Measurements from ENCODE around the gene MYH6.
A peak's percentile ranks its signal among the peaks of the same experiment; 100 is the strongest.
"Not testable (repeated sequence)": the region's sequence is repeated elsewhere in the genome, so short reads cannot be mapped to it uniquely, and the experiment has no call there.

Gene MYH6

DNA sequence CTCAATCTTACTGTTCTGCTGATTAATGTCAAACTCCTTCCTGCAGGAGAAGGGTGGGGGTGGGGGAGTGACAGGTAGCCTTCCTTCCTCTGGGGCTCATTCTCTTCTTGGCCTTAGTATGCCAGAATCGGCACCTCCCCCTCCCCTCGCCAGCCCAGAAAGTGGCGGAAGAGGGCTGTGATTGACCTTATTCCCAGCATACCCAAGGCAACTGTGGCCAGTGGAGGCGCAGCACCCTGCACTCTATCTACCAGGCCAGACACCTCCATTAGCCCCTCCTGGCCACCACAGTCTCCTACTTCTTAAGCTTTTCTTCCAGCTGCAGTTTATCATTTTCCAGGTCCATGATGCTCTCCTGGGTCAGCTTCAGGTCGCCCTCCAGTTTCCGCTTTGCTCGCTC lies 15.5 kb downstream of the MYH6 start:
- DNase-seq (ENCODE audit: low read depth in 3 of 3), result no peak

GRCh38 chr14:23389871-23390270 lies 18.2 kb downstream of the MYH6 start:
- not testable (repeated sequence) for DNase-seq (ENCODE audit: low read depth in 3 of 3)

DNA sequence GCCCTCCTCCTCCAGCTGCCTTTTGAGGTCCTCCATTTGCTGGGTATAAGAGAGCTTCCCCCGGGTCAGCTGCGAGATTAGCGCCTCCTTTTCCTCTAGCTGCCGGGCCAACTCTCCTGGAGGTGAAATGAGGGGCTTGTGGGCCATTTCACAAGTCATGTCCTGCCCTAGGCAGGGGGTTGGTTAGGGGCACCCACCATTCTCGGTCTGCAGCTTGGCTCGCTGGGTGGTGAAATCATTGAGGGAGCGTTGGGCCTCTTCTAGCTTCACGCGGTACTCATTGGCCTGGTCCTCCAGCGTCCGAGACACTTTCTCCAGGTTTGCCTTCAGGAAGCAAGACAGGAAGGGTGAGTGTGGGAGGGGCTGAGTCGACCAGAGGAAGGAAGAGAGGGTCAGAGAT lies 18.7 kb downstream of the MYH6 start:
- no peak for DNase-seq (ENCODE audit: low read depth in 3 of 3)

GRCh38 chr14:23388996-23389395 lies 19.1 kb downstream of the MYH6 start:
- DNase-seq (ENCODE audit: low read depth in 3 of 3), result no peak

GRCh38 chr14:23387916-23388882 lies 19.9 kb downstream of the MYH6 start:
- no peak for DNase-seq (ENCODE audit: low read depth in 3 of 3)

GRCh38 chr14:23386999-23387398 lies 21.1 kb downstream of the MYH6 start:
- no peak for DNase-seq (ENCODE audit: low read depth in 3 of 3)

GRCh38 chr14:23386266-23386657 lies 21.8 kb downstream of the MYH6 start:
- DNase-seq (ENCODE audit: low read depth in 3 of 3), result not testable (repeated sequence)

GRCh38 chr14:23385642-23386265 lies 22.3 kb downstream of the MYH6 start:
- no peak for DNase-seq (ENCODE audit: low read depth in 3 of 3)

- no peak for DNase-seq (ENCODE audit: low read depth in 3 of 3)
Observed at GRCh38 chr14:23385244-23385641, 22.8 kb downstream of the MYH6 start.

- no peak for DNase-seq (ENCODE audit: low read depth in 3 of 3)
Observed at GRCh38 chr14:23384364-23385080, 23.6 kb downstream of the MYH6 start.

- DNase-seq (ENCODE audit: low read depth in 3 of 3), result no peak
Observed at GRCh38 chr14:23382731-23383440, 25.2 kb downstream of the MYH6 start.

DNA sequence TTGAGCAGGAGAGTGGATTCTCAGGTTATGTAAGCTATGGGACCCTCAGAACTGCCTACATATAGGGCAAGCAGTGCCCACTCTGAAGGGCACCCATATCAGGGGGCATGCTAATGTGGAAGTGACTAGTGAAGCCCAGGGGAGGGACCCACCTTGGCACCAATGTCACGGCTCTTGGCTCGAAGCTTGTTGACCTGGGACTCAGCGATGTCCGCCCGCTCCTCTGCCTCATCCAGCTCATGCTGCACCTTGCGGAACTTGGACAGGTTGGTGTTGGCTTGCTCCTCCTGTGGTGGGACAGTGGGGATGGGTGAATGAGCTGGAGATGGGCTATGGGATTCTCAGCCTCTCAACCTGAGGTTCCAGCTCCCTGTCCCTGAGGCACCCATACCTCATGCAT lies 25.8 kb downstream of the MYH6 start:
- DNase-seq (ENCODE audit: low read depth in 3 of 3), result no peak

DNA sequence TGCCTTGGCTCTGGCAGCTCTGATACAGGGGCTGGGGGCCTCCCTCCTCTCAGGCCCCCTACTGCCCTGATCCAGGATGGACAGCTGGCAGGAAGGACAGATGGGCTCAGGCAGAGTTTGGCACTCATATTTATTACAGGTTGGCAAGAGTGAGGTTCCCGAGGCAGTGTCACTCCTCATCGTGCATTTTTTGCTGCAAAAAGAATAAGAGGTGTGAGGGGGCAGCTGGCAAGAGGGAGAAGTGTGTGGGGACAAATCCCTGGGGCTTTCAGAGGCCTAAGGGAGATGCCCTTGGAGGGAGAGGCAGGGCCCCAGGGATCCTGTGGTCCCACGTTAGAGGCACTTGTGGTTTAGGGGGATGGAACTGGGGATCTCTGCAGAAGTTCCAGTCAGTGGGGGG lies 26.2 kb downstream of the MYH6 start:
- DNase-seq (ENCODE audit: low read depth in 3 of 3), result no peak

GRCh38 chr14:23380976-23381375 lies 27.1 kb downstream of the MYH6 start:
- DNase-seq (ENCODE audit: low read depth in 3 of 3), result no peak

GRCh38 chr14:23380197-23380914 lies 27.7 kb downstream of the MYH6 start:
- no peak for DNase-seq (ENCODE audit: low read depth in 3 of 3)

- DNase-seq (ENCODE audit: low read depth in 3 of 3), result peak; percentile 41 to 57 (median 46)
Observed at GRCh38 chr14:23379366-23380196, 28.5 kb downstream of the MYH6 start.

DNA sequence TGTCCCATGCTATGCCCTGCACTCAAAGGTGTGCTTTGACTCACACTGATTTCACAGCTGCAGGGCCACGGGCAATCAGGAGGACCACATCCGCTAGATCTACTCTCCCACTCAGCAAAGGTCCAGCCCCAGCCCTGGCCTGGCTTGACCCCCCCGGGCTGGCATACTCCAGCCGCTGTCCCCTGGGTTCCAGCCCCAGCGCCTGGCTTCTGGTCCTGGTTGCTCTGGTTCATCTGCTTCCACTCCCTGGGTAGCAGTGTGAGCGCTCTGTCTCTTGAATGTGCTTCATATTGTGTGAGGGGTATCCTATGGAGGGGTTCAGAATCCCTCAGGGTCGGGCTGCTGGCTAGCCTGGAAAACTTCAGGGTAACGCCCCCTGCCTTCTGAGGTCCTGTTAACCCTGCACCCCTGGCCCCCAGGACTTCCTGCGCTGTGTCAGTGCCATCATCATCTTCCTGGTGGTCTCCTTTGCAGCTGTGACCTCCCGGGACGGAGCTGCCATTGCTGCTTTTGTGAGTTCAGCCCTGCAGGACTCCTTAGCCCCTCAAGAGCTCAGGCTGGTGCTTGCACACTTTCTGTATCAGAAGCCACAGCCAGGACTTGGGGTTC lies 29.4 kb downstream of the MYH6 start:
- no peak for DNase-seq (ENCODE audit: low read depth in 3 of 3)

DNA sequence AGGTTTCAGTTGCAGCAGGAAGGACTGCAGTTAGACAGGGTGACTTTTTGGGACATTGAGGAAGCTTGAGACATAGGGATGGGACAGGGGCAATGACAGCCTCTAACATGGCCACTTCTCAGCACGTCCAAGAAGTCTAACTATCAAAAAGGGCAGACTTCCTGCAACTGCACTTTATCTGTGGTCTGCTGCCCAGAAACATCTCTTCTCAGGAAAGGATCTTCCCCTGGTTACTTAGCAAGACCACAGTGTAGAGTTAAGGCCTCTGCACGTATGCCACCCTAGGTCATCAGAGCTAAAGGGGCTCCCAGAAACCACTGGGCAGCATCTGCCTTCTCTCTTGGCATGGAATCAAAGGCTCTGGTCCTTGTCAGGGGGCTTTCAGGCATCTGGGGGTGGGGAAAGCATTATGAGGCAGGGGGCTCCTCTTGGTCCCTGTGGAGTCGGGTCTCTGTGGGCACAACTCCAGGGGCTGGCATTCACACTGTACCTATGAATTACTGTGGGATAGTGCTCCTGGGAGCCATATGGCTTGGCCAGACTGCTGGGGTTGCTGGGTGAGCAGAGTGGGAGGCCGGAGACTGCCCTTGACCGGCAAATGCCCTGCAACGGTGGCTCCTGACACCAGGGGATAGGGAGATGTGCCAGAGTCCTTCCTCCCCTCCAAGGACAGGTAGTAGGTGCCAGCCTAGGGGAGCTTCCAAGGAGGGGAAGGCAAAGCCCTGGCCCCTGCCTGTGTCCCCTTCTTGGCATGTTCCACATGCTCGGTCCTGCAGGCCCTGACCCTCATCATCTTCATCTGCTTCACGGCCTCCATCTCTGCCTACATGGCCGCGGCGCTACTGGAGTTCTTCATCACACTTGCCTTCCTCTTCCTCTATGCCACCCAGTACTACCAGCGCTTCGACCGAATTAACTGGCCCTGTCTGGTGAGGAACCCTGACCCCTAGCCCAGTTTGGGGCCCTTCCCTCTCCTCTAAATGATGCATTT lies 30.2 kb downstream of the MYH6 start:
- DNase-seq (ENCODE audit: low read depth in 3 of 3), result no peak

- no peak for DNase-seq (ENCODE audit: low read depth in 3 of 3)
Observed at GRCh38 chr14:23377198-23377550, 30.9 kb downstream of the MYH6 start.

Data from stimulated activated CD4-positive, alpha-beta T cell treated with anti-CD3 and anti-CD28 coated beads, TNF-alpha, amount 100 ng/mL, for 4 hours (primary cell).